22Rv1 (cell line): ENCODE results near the gene TOPBP1.

Source experiments
- H3K27ac ChIP-seq: fragments of 450-650 bp; 2 replicates; pipeline ENCODE4 v1.5.1; 2017
- ZFX ChIP-seq: fragments of 450-650 bp; IDR thresholded peaks from 2 replicates; pipeline ENCODE4 v1.6.1; 2017; ENCODE audit warnings: antibody characterized with exemption, borderline replicate concordance
- TF ChIP-seq, protein P1 (sequence below): fragments of 450-650 bp; IDR thresholded peaks from 2 replicates; pipeline ENCODE4 v1.5.1; 2017; ENCODE audit warnings: mild to moderate bottlenecking

Gene TOPBP1

DNA sequence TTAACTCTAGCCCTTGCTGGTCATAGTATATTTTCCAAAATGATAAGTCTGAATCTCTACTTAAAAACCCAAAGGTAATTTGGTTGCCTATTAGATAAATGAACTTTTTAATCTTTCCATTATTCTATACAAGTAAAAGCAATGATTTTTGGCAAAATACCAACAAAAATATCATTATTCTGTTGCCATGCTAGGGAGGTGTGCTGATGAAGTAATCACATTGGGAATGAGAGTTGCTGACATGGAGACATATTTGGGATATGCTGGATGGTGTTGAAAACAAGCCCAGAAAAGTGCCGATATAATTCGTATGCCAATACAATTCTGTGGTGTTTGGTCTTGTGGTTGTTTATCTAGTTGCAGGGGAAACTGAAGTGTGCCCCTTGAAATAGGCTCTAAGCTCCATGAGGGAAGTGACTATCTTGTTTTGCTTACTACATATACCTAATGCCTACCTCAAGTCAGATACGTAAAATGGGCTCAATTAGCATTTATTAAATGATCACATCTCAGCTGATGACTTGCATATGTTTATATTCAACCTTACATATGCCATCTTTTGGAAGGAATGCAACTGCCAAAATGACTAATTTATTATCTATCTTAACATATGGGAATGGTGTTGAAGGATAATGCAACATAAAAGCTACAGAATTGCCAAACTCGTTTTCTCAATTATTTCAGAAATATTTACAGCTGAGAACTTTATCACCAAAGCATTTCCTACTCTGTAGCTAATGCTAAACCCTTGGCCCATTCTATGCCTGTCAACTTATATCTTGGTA is 5.8 kb downstream of the TOPBP1 start:
- H3K27ac ChIP-seq, result no peak overlapping the region
- TF ChIP-seq, protein P1, sequence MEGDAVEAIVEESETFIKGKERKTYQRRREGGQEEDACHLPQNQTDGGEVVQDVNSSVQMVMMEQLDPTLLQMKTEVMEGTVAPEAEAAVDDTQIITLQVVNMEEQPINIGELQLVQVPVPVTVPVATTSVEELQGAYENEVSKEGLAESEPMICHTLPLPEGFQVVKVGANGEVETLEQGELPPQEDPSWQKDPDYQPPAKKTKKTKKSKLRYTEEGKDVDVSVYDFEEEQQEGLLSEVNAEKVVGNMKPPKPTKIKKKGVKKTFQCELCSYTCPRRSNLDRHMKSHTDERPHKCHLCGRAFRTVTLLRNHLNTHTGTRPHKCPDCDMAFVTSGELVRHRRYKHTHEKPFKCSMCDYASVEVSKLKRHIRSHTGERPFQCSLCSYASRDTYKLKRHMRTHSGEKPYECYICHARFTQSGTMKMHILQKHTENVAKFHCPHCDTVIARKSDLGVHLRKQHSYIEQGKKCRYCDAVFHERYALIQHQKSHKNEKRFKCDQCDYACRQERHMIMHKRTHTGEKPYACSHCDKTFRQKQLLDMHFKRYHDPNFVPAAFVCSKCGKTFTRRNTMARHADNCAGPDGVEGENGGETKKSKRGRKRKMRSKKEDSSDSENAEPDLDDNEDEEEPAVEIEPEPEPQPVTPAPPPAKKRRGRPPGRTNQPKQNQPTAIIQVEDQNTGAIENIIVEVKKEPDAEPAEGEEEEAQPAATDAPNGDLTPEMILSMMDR, result no peak
- no peak for TF ChIP-seq ZFX

DNA sequence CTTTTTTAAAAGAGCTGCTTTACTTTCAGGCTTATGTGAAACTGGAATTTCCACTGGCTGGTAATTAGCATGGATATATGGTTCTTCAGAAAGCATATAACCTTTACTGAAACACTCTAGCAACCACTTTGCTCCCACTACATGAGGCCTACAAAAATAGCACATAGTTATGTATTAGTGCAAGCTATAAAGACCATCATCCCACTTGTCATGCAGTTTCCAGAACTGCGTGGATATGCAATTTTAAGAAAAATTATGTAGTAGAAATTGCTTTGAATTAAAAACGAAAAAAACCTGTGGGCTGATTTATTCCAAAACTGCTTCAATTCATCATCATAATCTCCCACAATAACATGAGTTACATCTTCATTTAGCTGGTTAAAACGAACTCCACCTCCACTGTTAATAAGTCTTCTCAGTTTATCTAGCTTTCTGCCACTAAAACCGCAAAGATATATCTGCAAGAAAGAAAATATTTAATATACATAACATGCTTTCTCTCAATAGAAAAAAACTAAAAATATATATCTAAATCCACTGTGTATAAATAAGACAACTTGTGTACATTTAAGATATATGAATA is 12.2 kb downstream of the TOPBP1 start:
- TF ChIP-seq, protein P1, result no peak
- TF ChIP-seq ZFX, result no peak
- no peak overlapping the region for H3K27ac ChIP-seq

DNA sequence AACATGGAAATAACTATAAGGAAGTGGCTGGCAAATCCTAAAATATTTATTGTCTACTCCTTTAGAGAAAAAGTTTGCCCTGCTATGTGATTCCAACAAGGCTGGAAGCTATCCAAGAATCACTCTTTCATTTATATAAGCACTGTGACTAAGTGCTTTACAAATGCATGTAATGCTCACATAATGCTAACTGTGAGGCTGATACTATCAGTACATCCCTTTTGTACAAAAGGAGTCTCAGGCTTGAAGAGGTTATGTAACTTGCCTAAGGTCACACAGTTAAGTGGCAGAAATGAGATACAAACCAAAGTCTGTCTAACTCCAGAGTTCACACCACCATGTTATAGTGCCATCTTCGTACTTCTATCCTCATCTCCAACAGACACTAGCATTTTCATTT is 17.0 kb downstream of the TOPBP1 start:
- no peak overlapping the region for H3K27ac ChIP-seq

DNA sequence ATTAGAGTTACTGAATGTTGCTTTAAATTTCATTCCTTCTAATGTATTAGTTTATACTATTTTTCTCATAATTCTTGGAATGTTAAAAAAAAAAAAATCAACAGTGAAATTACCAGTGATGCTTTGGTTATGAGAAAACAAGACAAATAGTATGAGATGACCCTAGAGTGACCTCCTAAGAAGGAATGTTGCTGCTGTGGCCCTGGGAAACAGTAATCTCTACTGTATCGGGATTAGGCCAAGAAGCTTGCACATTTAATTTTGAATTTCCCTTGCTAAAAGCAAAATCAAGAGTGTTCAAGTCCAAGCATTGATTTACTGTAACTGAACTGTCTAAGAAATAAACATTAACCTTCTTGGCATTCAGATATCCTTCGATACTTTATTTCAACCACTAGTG is 18.1 kb downstream of the TOPBP1 start:
- H3K27ac ChIP-seq, result no peak overlapping the region
- TF ChIP-seq ZFX, result no peak
- TF ChIP-seq, protein P1, result no peak

More for the DNA sequence above, 17.0 kb downstream of the TOPBP1 start:
- no peak for TF ChIP-seq ZFX
- TF ChIP-seq, protein P1, result no peak

DNA sequence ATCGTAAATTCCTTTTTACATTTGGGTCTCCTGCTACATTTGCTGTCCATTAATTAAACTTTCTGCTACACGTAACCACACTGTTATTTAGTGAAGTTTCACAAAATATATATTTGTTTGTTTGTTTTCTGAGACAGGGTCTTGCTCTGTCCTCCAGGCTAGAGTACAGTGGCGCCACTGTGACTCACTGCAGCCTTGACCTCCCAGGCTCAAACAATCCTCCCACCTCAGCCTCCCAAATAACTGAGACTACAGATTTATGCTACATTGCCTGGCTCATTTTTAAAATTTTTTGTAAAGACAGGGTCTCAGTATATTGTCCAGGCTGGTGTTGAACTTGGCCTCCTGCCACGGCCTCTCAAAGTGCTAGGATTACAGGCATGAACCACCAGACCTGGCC is 20.5 kb downstream of the TOPBP1 start:
- no peak for TF ChIP-seq ZFX

DNA sequence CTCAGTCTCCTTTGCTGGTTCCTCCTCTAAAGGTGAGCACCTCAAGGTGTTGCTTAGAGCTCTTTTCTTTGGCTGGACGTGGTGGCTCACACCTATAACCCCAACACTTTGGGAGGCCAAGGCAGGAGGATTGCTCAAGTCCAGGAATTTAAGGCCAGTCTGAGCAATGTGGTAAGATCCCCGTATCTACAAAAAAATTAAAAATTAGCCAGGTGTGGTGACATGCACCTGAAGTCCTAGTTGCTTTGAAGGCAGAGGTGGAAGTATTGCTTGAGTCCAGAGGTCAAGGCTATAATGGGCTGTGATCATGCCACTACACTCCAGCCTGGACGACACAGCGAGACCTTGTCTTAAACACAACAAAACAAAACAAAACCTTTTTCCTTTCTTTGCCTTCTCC is 28.3 kb downstream of the TOPBP1 start:
- no peak for TF ChIP-seq ZFX
- TF ChIP-seq, protein P1, result no peak
- H3K27ac ChIP-seq, result no peak overlapping the region

More for the DNA sequence above, 20.5 kb downstream of the TOPBP1 start:
- H3K27ac ChIP-seq, result no peak overlapping the region

DNA sequence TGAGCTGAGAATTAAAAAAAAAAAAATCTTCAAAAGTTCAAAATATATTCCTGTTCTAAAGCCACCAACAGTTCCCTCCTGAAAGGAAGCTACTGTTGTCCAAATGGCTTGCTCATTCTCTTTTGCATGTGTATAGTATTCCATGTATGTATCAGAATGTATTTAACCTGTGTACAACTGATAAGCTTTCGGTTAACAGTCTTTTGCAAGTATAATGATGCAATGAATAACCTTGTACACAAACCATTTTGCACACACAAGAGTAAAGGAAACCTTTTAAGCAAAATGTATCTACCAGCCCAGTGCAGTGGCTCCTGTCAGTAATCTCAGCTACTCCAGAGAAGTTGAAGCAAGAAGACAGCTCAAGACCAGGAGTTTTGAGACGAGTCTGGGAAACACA is 32.6 kb downstream of the TOPBP1 start:
- TF ChIP-seq ZFX, result no peak
- TF ChIP-seq, protein P1, result no peak
- H3K27ac ChIP-seq, result no peak overlapping the region
